Coronary artery (tissue), 2 donors: Measurements from ENCODE around the gene RANBP10.

Experiments
- DNase-seq: peaks from one replicate; pipeline ENCODE4 v3.0.0-alpha.2; 2017; ENCODE audit warnings: low spot score
- H3K27ac ChIP-seq, 2 donors: fragments of 200-600 bp; sonication (generic); one replicate each; pipeline ENCODE4 v1.5.1; 2016 to 2019
- H3K4me3 ChIP-seq: fragments of 200-600 bp; sonication (generic); 2 replicates; pipeline ENCODE4 v1.5.1; 2016; ENCODE audit warnings: mild to moderate bottlenecking, moderate library complexity
- TF ChIP-seq, protein P1 (sequence below): fragments of 200-600 bp; sonication (generic); IDR thresholded peaks from one replicate; pipeline ENCODE4 v1.5.1; 2019; ENCODE audit warnings: antibody characterized with exemption

The RANBP10 gene

DNA sequence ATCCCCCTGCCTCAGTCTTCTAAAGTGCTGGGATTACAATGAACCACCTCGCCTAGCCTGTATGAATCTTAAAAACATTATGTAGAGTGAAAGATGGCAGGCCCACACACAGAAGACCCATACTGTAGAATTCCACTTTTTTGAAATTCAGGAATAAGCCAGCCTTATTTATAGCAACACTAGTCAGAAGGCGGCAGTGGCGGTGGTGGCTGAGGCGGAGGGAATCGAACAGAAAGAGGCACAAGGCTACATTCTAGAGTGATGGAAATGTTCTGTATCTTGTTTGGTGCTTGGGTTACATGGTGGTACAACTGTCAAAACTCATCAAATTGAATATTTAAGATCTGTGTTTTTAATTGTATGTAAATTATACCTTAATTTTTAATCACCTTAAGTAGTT lies 98.6 kb downstream of the RANBP10 start:
- Histone ChIP-seq H3K27ac (no peak overlapping the region), H3K4me3 (no peak overlapping the region)
- TF ChIP-seq, protein P1, sequence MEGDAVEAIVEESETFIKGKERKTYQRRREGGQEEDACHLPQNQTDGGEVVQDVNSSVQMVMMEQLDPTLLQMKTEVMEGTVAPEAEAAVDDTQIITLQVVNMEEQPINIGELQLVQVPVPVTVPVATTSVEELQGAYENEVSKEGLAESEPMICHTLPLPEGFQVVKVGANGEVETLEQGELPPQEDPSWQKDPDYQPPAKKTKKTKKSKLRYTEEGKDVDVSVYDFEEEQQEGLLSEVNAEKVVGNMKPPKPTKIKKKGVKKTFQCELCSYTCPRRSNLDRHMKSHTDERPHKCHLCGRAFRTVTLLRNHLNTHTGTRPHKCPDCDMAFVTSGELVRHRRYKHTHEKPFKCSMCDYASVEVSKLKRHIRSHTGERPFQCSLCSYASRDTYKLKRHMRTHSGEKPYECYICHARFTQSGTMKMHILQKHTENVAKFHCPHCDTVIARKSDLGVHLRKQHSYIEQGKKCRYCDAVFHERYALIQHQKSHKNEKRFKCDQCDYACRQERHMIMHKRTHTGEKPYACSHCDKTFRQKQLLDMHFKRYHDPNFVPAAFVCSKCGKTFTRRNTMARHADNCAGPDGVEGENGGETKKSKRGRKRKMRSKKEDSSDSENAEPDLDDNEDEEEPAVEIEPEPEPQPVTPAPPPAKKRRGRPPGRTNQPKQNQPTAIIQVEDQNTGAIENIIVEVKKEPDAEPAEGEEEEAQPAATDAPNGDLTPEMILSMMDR = no peak
- no peak for DNase-seq

DNA sequence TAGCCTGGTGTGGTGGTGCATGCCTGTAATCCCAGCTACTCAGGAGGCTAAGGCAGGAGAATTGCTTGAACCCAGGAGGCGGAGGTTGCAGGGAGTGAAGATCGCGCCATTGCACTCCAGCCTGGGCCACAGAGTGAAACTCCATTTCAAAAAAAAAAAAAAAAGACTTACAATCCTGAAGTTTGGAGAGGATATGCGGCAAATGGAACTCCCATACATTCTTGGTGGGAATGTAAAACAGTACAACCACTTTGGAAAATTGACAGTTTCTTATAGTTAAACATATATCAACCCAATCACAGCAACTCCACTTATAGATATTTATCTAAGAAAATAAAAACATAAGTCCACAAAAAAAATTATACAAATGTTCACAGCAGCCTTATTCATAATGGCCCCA lies 99.2 kb downstream of the RANBP10 start:
- no peak overlapping the region for H3K4me3 ChIP-seq
- TF ChIP-seq, protein P1 = no peak
- no peak for DNase-seq
- H3K27ac ChIP-seq = no peak overlapping the region

DNA sequence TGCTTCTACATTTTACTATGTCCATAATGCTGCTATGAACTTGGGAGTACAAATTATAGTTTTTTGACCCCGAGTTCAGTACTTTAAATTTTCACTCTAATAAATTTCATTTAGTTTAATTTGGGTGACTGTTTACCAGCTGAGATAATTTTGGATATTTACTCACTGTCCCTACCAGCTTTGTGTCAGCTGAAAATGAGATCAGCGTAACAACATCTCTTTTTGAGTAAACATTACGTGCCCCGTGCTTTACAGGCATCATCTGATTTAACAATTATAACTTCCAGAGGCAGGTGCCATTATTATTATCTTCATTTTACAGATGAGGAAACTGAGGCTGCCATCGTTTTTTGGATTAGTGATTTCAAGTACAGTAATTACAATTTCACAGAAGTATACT lies 102.2 kb downstream of the RANBP10 start:
- TF ChIP-seq, protein P1 = no peak
- Histone ChIP-seq H3K27ac (no peak overlapping the region), H3K4me3 (no peak overlapping the region)
- DNase-seq = no peak

DNA sequence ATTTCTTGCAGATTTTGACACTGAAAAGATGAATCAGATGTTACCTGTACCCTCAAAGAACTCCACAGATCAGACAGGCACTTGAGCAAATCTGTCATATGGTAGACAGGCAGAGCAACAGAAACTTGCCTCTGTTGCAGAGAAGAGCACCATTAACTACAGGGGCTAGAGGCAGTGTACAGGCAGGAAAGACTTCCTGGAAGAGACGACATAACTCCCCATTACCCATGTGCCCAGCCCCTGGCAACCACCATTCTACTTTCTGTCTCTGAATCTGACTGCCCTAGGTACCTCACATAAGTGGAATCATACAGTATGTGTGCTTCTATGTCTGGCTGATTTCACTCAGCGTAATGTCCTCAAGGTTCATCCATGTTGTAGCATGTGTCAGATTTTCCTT lies 102.7 kb downstream of the RANBP10 start:
- Histone ChIP-seq H3K4me3 (no peak overlapping the region), H3K27ac (no peak overlapping the region)
- TF ChIP-seq, protein P1 = no peak
- no peak for DNase-seq

DNA sequence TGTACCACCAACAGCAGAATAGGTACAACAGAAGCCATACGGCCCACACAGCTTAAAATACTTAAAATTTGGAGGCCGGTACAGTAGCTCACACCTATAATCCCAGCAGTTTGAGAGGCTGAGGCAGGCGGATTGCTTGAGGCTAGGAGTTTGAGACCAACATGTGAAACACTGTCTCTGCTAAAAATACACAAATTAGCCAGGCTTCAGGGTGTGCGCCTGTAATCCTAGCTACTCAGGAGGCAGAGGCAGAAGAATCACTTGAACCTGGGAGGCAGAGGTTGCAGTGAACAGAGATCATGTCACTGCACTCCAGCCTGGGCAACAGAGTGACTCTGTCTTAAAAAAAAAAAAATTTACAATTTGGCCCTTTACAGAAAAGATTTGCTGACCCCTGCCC lies 104.2 kb downstream of the RANBP10 start:
- TF ChIP-seq, protein P1 = no peak
- no peak for DNase-seq
- H3K27ac ChIP-seq = no peak overlapping the region
- no peak overlapping the region for H3K4me3 ChIP-seq

DNA sequence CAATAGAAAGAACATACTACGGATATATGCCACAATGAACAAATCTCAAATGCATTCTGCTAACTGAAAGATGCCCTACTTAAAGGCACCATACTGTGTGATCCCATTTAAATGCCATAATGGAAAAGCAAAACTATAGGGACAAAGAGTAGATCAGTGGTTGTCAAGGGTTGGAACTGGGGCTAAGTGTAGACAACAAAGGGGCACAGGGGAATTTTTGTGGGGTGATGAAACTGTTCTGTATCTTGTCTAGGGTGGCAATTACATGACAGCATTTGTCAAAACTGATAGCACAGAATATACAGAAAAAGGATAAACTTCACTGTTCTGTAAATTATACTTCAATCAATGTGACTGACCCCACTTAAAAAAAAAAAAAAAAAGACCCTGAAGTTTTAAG lies 104.9 kb downstream of the RANBP10 start:
- TF ChIP-seq, protein P1 = no peak
- H3K4me3 ChIP-seq = no peak overlapping the region
- no peak overlapping the region for H3K27ac ChIP-seq
- DNase-seq = no peak

DNA sequence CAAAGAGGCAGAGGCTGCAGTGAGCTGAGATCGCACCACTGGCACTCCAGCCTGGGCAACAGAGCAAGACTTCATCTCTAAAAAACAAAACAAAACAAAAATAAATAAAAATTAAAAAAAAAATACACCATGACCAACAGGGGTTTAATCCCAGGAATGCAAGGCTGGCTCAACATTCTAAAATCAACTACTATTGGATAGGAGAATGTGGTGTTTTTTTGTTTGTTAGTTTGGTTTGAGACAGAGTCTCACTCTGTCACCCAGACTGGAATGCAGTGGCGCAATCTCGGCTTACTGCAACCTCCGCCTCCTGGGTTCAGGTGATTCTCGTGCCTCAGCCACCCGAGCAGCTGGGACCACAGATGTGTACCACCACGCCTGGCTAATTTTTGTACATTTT lies 107.1 kb downstream of the RANBP10 start:
- Histone ChIP-seq H3K27ac (no peak overlapping the region), H3K4me3 (no peak overlapping the region)
- no peak for DNase-seq
- TF ChIP-seq, protein P1 = no peak
